ENCODE measurements around the gene ITIH1.

DNA sequence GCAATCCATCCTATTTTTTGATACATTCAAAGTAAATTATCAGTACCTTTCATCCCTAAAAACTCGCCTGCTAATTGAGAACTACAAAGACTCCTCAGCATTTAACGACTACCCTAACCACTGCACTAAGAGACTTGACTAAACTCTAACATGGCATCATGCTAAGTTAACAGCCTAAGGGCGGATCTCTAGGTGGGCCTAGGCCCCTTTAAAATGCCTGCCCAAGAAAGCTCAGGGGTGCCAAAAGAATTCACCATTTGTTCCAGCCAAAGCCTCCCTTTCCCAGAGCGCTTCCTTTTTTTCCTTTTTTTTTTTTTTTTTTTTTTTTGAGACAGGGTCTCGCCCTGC is 6.1 kb upstream of the ITIH1 start:
- TF ChIP-seq, protein P1, sequence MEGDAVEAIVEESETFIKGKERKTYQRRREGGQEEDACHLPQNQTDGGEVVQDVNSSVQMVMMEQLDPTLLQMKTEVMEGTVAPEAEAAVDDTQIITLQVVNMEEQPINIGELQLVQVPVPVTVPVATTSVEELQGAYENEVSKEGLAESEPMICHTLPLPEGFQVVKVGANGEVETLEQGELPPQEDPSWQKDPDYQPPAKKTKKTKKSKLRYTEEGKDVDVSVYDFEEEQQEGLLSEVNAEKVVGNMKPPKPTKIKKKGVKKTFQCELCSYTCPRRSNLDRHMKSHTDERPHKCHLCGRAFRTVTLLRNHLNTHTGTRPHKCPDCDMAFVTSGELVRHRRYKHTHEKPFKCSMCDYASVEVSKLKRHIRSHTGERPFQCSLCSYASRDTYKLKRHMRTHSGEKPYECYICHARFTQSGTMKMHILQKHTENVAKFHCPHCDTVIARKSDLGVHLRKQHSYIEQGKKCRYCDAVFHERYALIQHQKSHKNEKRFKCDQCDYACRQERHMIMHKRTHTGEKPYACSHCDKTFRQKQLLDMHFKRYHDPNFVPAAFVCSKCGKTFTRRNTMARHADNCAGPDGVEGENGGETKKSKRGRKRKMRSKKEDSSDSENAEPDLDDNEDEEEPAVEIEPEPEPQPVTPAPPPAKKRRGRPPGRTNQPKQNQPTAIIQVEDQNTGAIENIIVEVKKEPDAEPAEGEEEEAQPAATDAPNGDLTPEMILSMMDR (IDR thresholded peaks at IDR 0.05) = no peak
- no peak for TF ChIP-seq EZH2 (IDR thresholded peaks at IDR 0.05)

Measured in neural progenitor cell (in vitro differentiated cells).